ENCODE results near the gene CRTAC1.

DNA sequence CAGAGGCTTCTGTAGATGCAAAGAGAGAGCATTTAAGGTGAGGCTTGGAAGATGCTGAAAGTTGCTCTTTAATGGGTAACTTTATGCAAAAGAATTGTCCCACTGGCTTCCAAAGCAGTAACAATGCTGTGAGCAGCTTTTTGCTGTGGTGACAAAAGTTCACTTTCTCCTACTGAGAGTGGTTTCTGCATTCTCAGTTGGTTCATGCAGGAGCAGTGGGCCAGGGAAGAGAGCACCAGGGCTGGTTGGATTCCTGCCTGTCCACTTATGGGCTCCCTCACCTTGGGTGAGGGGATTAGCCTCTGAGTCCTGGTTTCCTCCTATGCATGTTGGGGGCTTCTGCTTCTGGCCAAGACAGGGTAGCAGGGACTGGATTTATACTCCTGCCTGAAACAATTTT, 211.8 kb downstream of the CRTAC1 start:
- TF ChIP-seq CTCF (IDR thresholded peaks at IDR 0.05 in 8 of 11, conservative IDR thresholded peaks at IDR 0.05 in 3 of 11) (no peak), POLR2AphosphoS5 (IDR thresholded peaks at IDR 0.05) (no peak), POLR2A (IDR thresholded peaks at IDR 0.05) (no peak)

All from spleen (tissue), 7 donors.